TTC549 (cell line): ENCODE results near the gene BTNL3.
A peak's percentile ranks its signal among the peaks of the same experiment; 100 is the strongest.

Experiments
- FAIRE-seq: peaks from 2 replicates; lab custom pipeline; 2012; peaks lifted over from hg19 to GRCh38; lab: Jason Lieb, UNC

Gene BTNL3

DNA sequence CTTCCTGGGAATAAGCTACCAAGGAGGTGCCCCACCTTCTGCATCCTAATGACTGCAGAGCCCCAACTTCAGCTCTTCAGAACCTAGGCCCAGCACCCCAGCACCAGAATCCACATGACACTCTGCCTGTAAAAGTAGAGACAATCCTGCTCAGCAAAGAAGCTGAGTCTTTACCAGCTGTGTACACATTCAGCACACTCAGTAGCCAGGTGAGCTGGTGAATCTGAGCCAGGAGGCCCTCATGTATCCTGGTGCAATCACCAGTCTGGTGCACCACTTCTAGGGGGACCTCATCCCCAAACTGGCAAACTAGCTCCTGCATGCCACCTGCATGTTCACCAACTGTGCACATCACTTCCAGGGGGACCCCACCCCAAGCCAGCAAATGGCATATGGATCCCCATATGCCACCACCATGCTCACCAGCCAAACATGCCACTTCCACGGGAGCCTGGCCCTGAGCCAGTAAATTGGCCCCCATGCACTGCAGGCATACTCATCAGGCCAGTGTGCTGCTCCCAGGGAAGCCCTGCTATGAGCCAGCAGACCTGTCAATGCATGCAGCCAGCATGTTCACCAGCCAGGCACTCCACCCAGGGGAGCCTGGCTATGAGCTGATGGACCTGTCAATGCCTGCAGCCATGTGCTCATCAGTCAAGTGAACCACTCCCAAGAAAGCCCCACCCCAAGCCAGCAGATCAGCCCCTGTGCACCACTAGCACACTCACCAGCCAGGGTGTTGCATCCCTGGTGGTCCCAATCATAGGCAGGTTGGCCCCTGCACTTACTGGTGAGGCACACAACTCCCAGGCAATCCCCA is 35.8 kb downstream of the BTNL3 start:
- no peak for FAIRE-seq

DNA sequence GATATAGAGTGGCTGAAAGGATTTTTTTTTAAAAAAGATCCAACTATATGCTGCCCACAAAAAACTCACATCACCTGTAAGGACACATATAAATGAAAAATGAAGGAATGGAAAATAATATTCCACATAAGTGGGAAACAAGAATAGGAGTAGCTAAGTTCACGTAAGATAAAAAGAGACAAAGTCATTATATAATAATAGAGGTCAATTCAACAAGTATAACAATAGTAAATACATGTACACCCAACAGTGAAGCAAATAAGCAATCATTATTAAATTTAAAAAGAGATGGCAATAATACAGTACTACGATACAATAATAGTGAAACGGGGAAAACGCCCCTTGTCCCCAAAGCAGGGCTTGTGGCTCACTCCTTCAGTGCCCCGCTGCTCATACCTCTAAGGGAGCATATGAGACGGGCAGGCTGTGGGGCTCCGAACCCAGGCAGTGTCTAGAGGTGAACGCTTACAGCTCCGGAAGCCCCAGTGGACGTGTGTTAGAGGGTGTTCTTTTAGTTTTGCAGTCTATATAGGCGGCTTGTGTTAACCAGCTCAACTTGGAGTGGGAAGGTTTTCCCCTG is 38.9 kb downstream of the BTNL3 start:
- no peak for FAIRE-seq

DNA sequence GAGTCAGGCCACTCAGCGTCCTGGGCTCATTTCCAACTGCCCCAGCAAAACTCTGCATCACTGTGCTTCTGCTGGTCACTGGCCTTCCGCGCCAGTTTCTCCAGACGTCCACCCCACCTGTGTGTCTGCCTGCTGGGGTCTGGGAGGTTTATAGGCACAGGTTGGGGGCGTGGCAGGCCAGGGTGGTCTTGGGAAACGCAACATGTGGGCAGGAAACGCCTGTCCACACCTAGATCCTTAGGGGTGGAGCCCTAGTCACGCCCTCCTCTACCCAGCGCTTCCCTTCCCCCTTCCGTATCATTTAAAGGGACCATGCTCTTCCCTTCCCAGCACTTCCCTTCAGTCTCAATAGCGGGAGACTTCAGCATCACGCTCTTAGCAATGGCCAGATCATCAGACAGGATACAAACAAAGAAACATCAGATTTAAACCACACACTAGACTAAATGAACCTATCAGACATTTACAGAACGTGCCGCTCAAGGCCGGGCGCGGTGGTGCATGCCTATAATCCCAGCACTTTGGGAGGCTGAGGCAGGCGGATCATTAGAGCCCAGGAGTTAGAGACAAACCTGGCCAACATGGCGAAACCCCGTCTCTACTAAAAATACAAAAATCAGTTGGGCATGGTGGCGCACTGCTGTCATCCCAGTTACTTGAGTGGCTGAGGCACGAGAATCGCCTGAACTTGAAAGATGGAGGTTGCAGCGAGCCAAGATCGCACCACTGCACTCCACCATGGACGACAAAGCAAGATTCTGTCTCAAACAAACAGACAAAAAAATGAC is 39.6 kb downstream of the BTNL3 start:
- no peak for FAIRE-seq

DNA sequence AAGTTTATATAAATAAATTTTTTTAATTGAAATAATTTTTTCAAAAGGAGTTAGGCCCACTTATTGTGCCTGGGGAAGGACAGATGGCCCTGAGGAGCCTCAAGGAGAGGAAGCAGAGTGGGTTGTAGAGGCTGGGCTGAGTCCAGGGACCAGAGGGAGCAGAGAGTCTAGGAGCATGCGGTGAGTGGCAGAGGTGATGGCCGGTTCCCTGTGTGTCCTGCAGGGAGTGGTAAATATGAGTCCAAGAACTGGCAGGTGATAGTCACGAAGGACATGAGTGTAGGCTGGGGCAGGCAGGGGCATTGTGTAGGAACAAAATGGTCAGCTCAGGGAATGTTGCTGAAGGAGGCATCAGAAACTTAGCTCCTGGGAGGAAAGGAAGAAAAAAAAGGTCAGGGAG is 43.1 kb downstream of the BTNL3 start:
- no peak for FAIRE-seq

DNA sequence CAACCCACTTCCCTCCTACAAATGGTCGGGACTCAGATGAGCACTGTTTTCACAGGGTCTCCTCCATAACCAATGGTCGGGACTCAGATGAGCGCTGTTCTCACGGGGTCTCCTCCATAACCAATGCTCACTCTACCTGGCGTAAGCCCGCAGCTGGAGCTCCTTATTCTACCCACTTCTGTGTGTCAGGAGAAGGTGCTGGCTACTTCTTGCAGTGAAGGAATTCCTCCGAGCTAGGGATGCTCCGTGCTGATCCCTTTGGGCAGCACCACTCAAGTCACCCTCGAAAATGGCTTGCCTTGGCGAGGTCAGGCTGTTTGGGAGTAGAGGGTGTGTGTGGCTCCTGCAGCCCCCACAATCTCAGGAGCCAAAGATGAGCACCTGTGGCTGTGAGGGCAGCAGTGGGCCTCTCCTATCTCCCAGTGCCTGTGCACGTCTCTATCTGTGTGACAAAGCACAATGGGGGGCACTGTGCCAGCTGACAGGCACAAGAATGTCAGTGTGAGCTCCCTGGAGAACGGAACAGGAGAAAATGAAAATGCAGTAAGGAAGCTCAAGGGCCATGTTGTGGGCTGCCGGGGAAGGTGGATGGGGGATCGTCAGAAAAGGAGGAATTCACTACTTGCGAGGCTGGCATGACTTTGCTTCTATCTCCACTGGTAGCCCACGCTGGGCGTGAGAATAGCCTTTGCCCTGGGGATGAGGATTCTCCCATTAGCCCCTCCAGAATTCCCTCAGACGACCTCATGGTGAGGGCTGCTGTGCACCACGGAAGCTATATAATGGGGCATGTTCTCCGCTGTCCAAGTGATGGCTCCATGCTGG is 47.6 kb downstream of the BTNL3 start:
- no peak for FAIRE-seq

DNA sequence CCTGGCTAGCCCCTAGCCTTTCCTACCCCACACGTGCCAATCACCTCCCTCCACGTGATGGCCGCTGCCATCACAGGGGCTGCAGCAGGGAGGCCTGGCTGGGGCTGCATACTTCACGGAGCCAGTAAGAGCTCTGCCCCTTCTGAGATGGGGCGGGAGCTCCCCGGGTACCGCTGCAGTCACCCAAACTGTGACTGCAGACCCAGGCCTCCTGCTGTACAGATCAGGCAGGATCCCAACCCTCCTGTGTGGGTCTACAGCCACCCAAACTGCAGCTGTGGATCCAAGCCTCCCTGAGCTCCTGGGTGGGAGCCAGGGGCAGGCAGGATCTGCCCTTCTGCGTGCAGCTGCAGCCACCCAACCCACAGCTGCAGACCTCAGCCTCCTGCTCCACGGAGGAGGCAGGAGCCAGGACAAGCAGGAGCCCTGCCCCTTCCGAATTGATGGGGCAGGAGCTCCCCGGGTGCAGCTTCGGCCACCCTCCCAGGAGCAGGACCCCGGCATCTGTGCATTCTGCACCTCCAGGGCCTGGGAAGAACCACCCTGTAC is 48.2 kb downstream of the BTNL3 start:
- FAIRE-seq = no peak

DNA sequence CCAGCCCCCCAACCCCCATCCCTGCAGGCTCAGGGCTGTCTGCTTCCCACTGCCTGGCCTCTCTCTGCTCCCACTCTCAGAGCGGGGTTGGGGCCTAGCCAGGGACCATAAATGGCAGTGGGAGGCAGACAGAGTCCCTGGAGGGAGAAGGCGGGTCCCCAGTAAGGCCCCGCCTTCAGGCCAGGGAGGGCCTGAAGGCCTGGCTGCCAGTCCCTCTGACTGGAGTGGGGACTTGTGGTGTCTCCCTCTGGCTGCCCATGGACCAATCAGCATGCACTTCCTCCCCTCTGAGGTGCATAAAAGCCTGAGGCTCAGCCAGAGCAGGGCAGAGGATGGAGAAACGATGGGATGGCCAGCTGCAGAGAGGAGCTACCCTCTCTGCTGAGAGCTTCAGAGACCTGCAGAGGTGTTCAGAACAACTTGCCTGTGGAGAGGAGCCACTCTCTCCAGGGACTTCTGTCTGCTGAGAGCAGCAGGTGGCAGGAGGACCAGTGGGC is 48.8 kb downstream of the BTNL3 start:
- no peak for FAIRE-seq

DNA sequence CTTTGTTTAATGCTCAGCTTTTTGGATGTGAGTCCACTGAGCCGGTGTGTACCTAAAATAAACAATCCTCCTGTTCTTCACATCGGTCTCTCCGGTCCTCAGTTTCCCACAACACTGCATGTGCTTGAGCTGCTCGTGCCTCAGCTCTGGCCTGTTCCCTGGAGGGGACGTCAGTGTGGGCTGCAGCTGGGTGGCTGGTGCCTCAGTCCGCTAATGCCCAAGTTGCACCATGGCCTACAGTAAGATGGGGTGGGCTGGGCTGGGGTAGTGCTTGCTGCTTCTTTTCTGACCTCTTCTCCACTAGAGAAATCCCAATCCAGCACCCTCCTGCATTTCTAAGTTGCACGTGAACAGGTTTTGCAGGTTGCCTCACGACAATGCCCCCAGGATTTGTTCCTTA is 50.8 kb downstream of the BTNL3 start:
- no peak for FAIRE-seq

DNA sequence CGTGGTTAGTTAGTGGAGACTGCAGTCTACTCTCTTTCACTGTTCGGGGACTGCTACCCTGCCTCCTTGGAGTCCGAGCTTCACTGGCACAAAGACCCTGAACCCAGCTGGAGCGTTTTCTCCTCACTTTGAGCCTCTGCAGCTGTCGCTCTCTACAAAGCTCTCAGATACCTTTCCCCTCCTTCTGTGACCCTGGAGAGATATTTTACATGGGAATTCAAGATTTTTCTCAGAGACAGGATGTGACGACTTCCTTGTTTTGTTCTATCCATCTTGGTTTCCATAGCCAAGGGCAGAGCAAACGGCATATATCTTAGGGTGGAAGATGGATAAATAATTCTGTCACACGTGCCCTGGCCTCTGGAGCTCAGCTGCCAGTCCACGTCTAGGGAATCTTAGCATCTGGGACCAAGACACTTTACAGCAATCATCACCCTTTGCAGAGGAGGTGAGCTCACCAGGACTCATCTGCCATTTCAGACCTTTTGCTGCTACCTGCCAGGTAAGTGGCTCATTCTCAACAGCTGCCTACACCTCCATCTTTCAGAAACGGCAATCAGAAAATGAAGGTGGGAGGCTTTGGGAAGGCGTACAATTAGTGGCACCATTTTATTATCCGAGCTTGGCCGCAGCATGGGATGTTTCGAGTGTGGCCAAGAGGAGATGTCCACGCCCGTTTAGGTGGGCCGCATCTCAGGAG is 51.4 kb downstream of the BTNL3 start, which contains the start of gene BTNL9:
BTNL9 (plus strand) TSS at position 336 of the 700 bp plus-strand sequence. CDS start 5,224 bp downstream, outside the sequence.
- no peak for FAIRE-seq

DNA sequence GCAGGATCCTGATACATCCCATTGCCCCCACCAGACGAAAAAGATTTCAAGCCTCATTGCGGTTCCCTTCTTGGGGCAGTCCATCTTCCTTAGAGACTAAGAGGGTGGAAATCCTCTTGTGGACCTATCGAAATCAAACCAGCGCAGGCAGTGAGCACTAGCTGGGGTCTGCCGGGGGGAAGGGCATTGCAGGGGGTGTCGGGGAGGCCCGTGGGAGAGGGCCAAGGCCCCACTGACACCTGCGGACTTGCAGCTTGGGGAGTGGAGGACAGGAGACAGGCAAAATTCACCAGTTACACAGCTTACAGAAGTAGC is 51.9 kb downstream of the BTNL3 start:
- no peak for FAIRE-seq

DNA sequence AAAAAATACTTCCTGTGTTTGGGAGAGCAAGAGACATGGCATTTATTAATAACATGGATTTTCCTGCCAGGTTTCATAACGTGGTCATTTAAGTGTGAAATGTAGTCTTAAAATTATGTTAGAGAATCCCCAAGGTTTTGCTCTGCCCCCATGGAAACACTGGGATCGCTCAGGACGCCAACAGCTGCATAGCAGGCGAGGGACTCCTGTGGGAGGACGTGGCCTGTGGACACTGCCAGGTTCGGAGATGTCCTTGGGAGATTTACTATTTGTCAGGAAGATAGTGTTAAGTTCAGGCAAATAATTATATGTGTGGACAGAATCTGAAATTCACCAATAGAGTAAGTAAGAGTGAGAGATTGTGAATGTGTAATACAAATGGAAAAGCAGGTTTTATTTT is 52.4 kb downstream of the BTNL3 start:
- no peak for FAIRE-seq

DNA sequence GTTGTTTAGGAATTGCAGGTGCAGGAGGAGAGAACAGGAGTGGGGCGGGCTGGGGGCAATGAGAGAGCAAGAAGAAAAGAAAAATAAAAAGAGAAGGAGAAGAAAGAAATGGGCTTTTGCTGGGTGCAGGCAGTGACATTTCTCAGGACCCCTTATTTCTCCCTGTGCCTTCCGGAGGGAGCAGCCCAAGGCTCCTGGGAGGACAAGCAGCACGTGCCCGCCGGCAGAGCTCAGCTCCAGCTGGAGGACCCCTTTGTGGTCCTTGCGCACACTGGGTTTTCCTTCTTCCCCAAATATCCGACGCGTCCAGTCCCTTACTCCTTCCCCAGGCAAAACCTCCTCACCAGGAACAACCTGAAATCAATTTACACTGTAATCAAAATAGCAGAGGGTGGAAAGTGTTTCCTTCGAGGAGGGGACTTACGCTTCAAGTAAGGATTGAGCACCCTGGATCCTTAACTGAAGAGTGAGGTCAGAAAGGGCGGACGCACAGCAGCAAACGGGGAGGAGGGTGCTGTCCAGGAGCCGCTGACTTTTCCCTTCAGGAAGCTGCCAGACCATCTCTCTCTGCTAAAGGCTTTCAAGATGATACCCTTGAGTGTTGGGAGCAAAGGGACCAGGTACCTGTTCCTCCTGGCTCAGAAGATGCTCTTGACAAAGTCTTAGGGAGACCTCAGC is 53.5 kb downstream of the BTNL3 start:
- no peak for FAIRE-seq

DNA sequence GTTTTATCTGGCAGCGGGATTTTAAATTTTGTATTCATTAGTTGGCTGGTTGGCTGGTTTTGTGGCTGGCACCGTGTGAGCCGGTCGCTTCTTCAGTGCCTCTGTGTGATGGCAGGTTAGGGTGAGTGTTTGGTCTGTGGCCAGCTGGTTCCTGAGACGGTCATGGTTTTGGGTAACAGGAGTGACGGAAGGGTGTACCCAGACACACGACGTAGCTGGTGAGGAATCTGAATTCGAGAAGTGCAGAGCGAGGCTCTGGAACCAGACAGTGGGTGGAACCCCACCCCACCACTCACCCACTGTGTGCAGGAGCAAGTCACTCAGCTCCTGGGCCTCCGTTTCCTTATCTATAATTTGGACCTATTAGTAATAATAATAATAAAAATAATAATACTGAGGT is 54.1 kb downstream of the BTNL3 start:
- FAIRE-seq = no peak

DNA sequence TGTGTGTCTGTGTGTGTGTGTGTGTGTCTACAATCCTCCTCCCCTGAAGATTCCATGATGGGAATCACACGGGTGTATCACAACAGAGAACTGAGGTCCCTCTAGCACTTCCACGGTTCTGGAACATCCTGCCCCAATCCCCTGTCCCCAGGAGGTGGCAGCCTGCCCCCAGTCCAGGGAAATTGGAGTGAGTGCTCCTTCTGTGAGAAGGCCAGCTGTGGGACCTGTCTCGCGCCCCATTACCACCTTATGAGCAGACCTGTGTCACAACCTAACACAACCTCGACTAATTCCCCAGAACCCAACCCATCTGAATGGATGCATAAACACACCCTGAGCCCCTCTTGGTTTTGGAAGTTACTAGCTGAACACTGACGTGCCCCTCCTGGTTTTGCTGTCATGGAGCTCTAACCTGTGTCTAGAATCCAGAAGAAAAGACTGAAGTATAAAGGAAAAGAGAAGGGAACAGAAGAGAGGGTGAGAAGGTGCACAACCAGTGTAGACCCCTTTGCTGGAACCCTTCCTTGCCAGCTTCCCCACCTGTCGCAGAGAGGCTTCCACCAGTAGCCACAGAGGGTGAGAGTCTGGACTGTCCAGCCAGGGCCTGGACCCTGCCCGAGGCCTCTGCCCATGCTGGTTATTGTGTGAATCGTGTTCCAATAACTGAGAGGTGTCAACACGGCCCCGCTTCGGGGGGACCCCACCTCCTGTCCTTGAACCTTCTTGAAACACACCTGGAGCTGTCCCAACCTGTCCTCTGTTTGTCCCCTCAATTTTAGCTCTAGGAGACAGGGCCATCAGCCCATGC is 54.8 kb downstream of the BTNL3 start:
- FAIRE-seq = no peak

DNA sequence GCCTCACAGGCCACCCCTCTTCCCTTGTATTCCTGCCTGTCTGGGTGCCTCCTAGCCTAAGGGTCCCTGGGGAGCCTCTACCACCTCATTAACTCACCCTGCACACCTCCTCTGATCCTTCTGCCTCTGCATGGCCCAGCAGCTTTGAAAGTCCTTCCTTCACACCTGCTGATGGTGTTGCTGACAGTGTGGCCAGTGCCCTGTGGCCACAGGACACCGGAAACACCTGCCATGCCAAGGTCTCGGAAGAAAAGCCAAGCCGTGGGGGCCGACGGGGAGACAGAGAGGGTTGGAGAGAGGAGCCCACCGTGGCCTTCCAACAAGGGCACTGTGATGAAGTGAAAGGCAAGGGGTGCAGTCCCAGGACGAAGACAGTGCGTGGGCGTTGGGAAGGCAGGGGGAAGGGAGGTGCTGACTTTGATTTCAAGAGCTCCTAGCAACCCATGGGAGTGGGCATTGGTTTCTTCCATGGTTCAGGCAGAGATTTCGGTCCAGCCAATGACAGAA is 55.5 kb downstream of the BTNL3 start:
- no peak for FAIRE-seq

DNA sequence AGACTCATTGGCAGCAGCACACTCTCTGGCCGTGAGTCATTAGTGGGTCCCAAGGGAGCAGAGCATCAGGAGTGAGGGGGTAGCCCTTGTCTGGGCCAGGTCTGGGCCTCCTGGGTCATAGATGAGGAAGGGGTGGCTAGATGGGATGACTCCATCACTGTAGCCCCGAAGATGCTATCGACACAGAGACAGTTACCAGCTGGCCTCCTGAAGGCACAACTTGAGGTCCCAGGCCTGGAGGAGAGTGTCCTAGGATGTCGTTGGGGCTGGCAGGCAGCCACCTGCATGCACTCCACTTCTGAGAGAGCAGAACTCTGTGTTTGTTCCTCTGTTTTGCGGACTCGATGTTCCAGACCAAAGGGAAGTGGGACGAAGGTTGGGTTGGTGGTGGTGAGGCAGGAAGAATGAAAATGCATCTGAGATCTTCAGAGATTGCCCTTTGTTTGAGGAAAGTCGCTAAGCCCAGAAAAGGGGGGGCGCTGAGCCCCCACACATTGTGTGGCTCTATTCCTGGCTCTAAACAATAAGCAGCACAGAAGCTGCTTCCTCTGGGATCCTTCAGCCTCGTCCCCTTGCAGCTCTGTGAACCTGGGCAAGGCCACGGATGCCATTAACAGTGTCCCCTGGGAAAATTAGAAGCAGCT is 56.1 kb downstream of the BTNL3 start:
- FAIRE-seq = no peak

DNA sequence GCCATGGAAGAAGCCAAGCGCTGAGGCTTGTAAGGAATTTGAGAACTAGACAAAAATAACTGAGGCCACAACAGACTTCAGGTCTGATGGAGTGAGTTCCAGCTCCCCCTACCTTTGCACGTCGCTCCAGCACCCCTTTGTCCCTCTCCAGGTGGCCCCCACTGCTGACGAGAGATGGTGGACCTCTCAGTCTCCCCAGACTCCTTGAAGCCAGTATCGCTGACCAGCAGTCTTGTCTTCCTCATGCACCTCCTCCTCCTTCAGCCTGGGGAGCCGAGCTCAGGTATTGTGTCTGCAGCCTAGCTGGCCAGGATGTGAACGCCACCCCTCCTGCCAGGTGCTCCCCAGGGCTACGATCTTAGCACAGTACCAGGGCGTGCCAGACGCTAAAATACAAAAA is 56.7 kb downstream of the BTNL3 start:
- no peak for FAIRE-seq

DNA sequence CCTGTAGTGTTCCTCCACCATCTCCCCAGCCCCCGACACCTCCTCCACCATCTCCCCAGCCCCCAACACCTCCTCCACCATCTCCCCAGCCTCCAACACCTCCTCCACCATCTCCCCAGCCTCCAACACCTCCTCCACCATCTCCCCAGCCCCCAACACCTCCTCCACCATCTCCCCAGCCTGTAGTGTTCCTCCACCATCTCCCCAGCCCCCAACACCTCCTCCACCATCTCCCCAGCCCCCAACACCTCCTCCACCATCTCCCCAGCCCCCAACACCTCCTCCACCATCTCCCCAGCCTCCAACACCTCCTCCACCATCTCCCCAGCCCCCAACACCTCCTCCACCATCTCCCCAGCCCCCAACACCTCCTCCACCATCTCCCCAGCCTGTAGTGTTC is 57.2 kb downstream of the BTNL3 start:
- peak; percentile 17 for FAIRE-seq

DNA sequence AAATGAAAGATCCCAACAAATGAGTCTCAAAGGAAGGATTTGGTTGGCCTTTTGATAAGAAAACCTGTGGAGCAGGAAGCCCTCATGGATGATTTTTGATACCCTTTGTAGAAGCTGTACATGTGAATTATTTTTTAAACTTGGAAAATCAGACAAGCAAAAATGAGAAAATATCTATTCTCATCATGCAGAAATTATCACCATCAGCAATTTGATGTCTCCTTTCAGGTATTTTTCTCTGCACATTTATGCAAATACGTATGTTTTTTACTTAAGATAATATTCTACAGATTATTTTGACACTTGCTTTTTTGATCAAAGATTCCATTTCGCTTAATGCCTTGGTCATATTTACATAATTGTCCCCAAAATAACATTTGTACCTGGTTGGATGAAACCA is 58.6 kb downstream of the BTNL3 start:
- no peak for FAIRE-seq
